ENCODE results near the gene DQX1. TPM values are rescaled to one million over a fixed set of nuclear protein-coding genes. Genes with fewer than 3 reads are reported as not detected.

Gene DQX1
- total RNA-seq, 2 experiments from 2014 or later = 0.25 to 0.52 TPM

GRCh38 chr2:74552914-74553811 is 27.1 kb upstream of the DQX1 start:
- Mint-ChIP-seq H3K4me1 (peaks cover 31% of the 10 kb centered on the region), H3K9me3 (no peaks in the 10 kb centered on the region), H3K27ac (peak overlapping the region; percentile 90), H3K4me3 (peak overlapping the region; percentile 60), H3K36me3 (ENCODE audit: low read depth) (peaks cover 10% of the 10 kb centered on the region), H3K27me3 (peaks cover 31% of the 10 kb centered on the region)
- DNase-seq = no peak
- ChIA-PET POLR2A (no interaction called here), CTCF (interaction anchor here (1.1 kb wide), 2 partner anchors 19 to 33 kb away, joined by 3 to 4 read pairs; no protein-coding TSS in a partner anchor)

GRCh38 chr2:74551942-74552913 is 26.2 kb upstream of the DQX1 start:
- Mint-ChIP-seq H3K27me3 (peaks cover 39% of the 10 kb centered on the region), H3K4me1 (peaks cover 33% of the 10 kb centered on the region), H3K4me3 (no peak overlapping the region), H3K9me3 (no peaks in the 10 kb centered on the region), H3K36me3 (ENCODE audit: low read depth) (peaks cover 9% of the 10 kb centered on the region), H3K27ac (peak overlapping the region; percentile 47)
- ChIA-PET CTCF (interaction anchor here (1.1 to 1.2 kb wide), 3 partner anchors 18 to 20 kb away, joined by 3 to 5 read pairs (median 4); no protein-coding TSS in a partner anchor), POLR2A (no interaction called here)
- DNase-seq = no peak

- Mint-ChIP-seq H3K27me3 (peaks cover 41% of the 10 kb centered on the region), H3K4me1 (peaks cover 30% of the 10 kb centered on the region), H3K27ac (no peak overlapping the region), H3K4me3 (no peak overlapping the region), H3K36me3 (ENCODE audit: low read depth) (peaks cover 5% of the 10 kb centered on the region), H3K9me3 (no peaks in the 10 kb centered on the region)
- CTCF ChIA-PET = interaction anchor here (1.2 kb wide), 2 partner anchors 20 to 21 kb away, joined by 3 to 5 read pairs; no protein-coding TSS in a partner anchor
- POLR2A ChIA-PET = no interaction called here
- no peak for DNase-seq
Measured at GRCh38 chr2:74551530-74551929, 25.5 kb upstream of the DQX1 start.

GRCh38 chr2:74550231-74550630 is 24.2 kb upstream of the DQX1 start:
- DNase-seq = no peak

GRCh38 chr2:74548900-74549826 is 23.1 kb upstream of the DQX1 start:
- DNase-seq = no peak
- no peaks in the 10 kb centered on the region for H3K9me3 Mint-ChIP-seq
- H3K27ac Mint-ChIP-seq = no peak overlapping the region
- peaks cover 62% of the 10 kb centered on the region for H3K27me3 Mint-ChIP-seq
- no peaks in the 10 kb centered on the region for H3K36me3 Mint-ChIP-seq (ENCODE audit: low read depth)
- H3K4me1 Mint-ChIP-seq = peaks cover 19% of the 10 kb centered on the region
- ChIA-PET CTCF (interaction anchor here (0.9 to 2.2 kb wide), 4 partner anchors 15 to 76 kb away, joined by 3 to 5 read pairs (median 4); partner anchors contain the start of genes CCDC142, MRPL53 and TTC31), POLR2A (no interaction called here)
- peak overlapping the region; percentile 49 for H3K4me3 Mint-ChIP-seq

More at GRCh38 chr2:74550231-74550630, 24.2 kb upstream of the DQX1 start:
- Mint-ChIP-seq H3K4me1 (peaks cover 19% of the 10 kb centered on the region), H3K27ac (no peak overlapping the region), H3K36me3 (ENCODE audit: low read depth) (no peaks in the 10 kb centered on the region), H3K27me3 (peaks cover 53% of the 10 kb centered on the region), H3K4me3 (peak overlapping the region; percentile 6), H3K9me3 (no peaks in the 10 kb centered on the region)
- ChIA-PET POLR2A (interaction anchor here (0.9 kb wide), 1 partner anchor 29 kb away, joined by 3 read pairs; no protein-coding TSS in a partner anchor), CTCF (interaction anchor here (0.9 to 2.2 kb wide), 5 partner anchors 10 to 67 kb away, joined by 3 to 5 read pairs (median 4); partner anchors contain the start of genes CCDC142 and TTC31)

- peak overlapping the region; percentile 55 for H3K4me3 Mint-ChIP-seq
- ChIA-PET CTCF (interaction anchor here (0.6 to 1.1 kb wide), 2 partner anchors 75 to 1354 kb away, joined by 3 to 4 read pairs; partner anchors contain the start of gene MRPL53), POLR2A (no interaction called here)
- no peak overlapping the region for H3K27ac Mint-ChIP-seq
- H3K27me3 Mint-ChIP-seq = peaks cover 62% of the 10 kb centered on the region
- H3K4me1 Mint-ChIP-seq = peaks cover 16% of the 10 kb centered on the region
- DNase-seq = no peak
- H3K9me3 Mint-ChIP-seq = no peaks in the 10 kb centered on the region
- H3K36me3 Mint-ChIP-seq (ENCODE audit: low read depth) = no peaks in the 10 kb centered on the region
Measured at GRCh38 chr2:74548285-74548899, 22.4 kb upstream of the DQX1 start.

- Mint-ChIP-seq H3K36me3 (ENCODE audit: low read depth) (no peaks in the 10 kb centered on the region), H3K27me3 (peaks cover 62% of the 10 kb centered on the region), H3K9me3 (no peaks in the 10 kb centered on the region), H3K4me1 (peaks cover 10% of the 10 kb centered on the region), H3K4me3 (no peak overlapping the region), H3K27ac (no peak overlapping the region)
- DNase-seq = no peak
- POLR2A ChIA-PET = no interaction called here
- CTCF ChIA-PET = interaction anchor here (0.7 to 1.7 kb wide), 4 partner anchors 10 to 42 kb away, joined by 3 to 5 read pairs (median 4); no protein-coding TSS in a partner anchor
Measured at GRCh38 chr2:74546004-74546403, 20.0 kb upstream of the DQX1 start.

- no peak overlapping the region for H3K4me3 Mint-ChIP-seq
- H3K4me1 Mint-ChIP-seq = peaks cover 8% of the 10 kb centered on the region
- ChIA-PET POLR2A (no interaction called here), CTCF (interaction anchor here (0.8 to 1.4 kb wide), 3 partner anchors 13 to 32 kb away, joined by 3 to 5 read pairs (median 4); no protein-coding TSS in a partner anchor)
- no peaks in the 10 kb centered on the region for H3K9me3 Mint-ChIP-seq
- H3K36me3 Mint-ChIP-seq (ENCODE audit: low read depth) = no peaks in the 10 kb centered on the region
- no peak overlapping the region for H3K27ac Mint-ChIP-seq
- H3K27me3 Mint-ChIP-seq = peaks cover 54% of the 10 kb centered on the region
- DNase-seq = no peak
Measured at GRCh38 chr2:74544634-74545033, 18.6 kb upstream of the DQX1 start.

GRCh38 chr2:74542978-74543377 is 16.9 kb upstream of the DQX1 start:
- no peak overlapping the region for H3K4me3 Mint-ChIP-seq
- H3K4me1 Mint-ChIP-seq = peaks cover 10% of the 10 kb centered on the region
- H3K36me3 Mint-ChIP-seq (ENCODE audit: low read depth) = no peaks in the 10 kb centered on the region
- H3K9me3 Mint-ChIP-seq = no peaks in the 10 kb centered on the region
- no peak for DNase-seq
- peaks cover 56% of the 10 kb centered on the region for H3K27me3 Mint-ChIP-seq
- ChIA-PET POLR2A (no interaction called here), CTCF (interaction anchor here (3.4 kb wide), 1 partner anchor 12 kb away, joined by 16 read pairs; the partner anchor contains the start of gene HTRA2)
- H3K27ac Mint-ChIP-seq = no peak overlapping the region

GRCh38 chr2:74540291-74540690 is 14.3 kb upstream of the DQX1 start:
- Mint-ChIP-seq H3K9me3 (no peaks in the 10 kb centered on the region), H3K27ac (no peak overlapping the region), H3K4me3 (no peak overlapping the region), H3K36me3 (ENCODE audit: low read depth) (no peaks in the 10 kb centered on the region), H3K27me3 (peaks cover 43% of the 10 kb centered on the region), H3K4me1 (peaks cover 10% of the 10 kb centered on the region)
- CTCF ChIA-PET = interaction anchor here (1.0 to 3.4 kb wide), 4 partner anchors 9 to 39 kb away, joined by 4 to 16 read pairs (median 4); partner anchors contain the start of gene HTRA2
- DNase-seq = no peak
- POLR2A ChIA-PET = no interaction called here

GRCh38 chr2:74538881-74539339 is 12.9 kb upstream of the DQX1 start:
- Mint-ChIP-seq H3K9me3 (no peaks in the 10 kb centered on the region), H3K27ac (no peak overlapping the region), H3K4me3 (no peak overlapping the region), H3K27me3 (peaks cover 34% of the 10 kb centered on the region), H3K4me1 (peaks cover 10% of the 10 kb centered on the region), H3K36me3 (ENCODE audit: low read depth) (no peaks in the 10 kb centered on the region)
- ChIA-PET CTCF (interaction anchor here (0.9 to 2.1 kb wide), 7 partner anchors 9 to 418 kb away, joined by 3 to 7 read pairs (median 4); partner anchors contain the start of genes AUP1 and HTRA2), POLR2A (interaction anchor here (0.7 kb wide), 1 partner anchor 147 kb away, joined by 3 read pairs; no protein-coding TSS in a partner anchor)
- DNase-seq = no peak
